GM18870 (cell line): ENCODE data around the gene TNRC18.

Experiments used
- ATAC-seq: cut with Tn5 transposase; IDR thresholded peaks from one replicate; pipeline ENCODE4 v1.9.1; 2021; ENCODE audit warnings: moderate library complexity; ENCODE audit not compliant: unreplicated experiment

TNRC18 gene

GRCh38 chr7:5452470-5452899 is 28.9 kb upstream of the TNRC18 start:
- ATAC-seq: no peak

- ATAC-seq: no peak
These were observed 27.8 kb upstream of the TNRC18 start for GRCh38 chr7:5451391-5451790.

GRCh38 chr7:5450549-5451327 is 27.1 kb upstream of the TNRC18 start:
- no peak for ATAC-seq

GRCh38 chr7:5448378-5449037 is 24.9 kb upstream of the TNRC18 start:
- ATAC-seq: no peak

- ATAC-seq: no peak
These were observed 22.5 kb upstream of the TNRC18 start for GRCh38 chr7:5445981-5446594.

GRCh38 chr7:5443678-5444077 is 20.0 kb upstream of the TNRC18 start:
- ATAC-seq: no peak

- no peak for ATAC-seq
These were observed 19.2 kb upstream of the TNRC18 start for GRCh38 chr7:5442757-5443305.

- no peak for ATAC-seq
These were observed 18.3 kb upstream of the TNRC18 start for GRCh38 chr7:5441840-5442503.

- ATAC-seq: no peak
These were observed 16.2 kb upstream of the TNRC18 start for GRCh38 chr7:5439572-5440496.

GRCh38 chr7:5439209-5439571 is 15.6 kb upstream of the TNRC18 start:
- no peak for ATAC-seq

GRCh38 chr7:5437987-5438386 is 14.4 kb upstream of the TNRC18 start:
- no peak for ATAC-seq

- ATAC-seq: no peak
These were observed 13.8 kb upstream of the TNRC18 start for GRCh38 chr7:5437348-5437892.

GRCh38 chr7:5436003-5436678 is 12.5 kb upstream of the TNRC18 start:
- ATAC-seq: no peak

GRCh38 chr7:5435291-5436002 is 11.8 kb upstream of the TNRC18 start:
- ATAC-seq: no peak

GRCh38 chr7:5433181-5433580 is 9.5 kb upstream of the TNRC18 start:
- no peak for ATAC-seq

- ATAC-seq: no peak
These were observed 9.1 kb upstream of the TNRC18 start for GRCh38 chr7:5432691-5433090.

- ATAC-seq: no peak
These were observed 8.0 kb upstream of the TNRC18 start for GRCh38 chr7:5431560-5432015.

- no peak for ATAC-seq
These were observed 6.9 kb upstream of the TNRC18 start for GRCh38 chr7:5430612-5430947.
